EH (cell line): ENCODE data around the gene ACOXL.

Experiments used
- DNase-seq: peaks from one replicate; pipeline ENCODE4 v3.0.0-alpha.2; 2015; ENCODE audit warnings: low read depth

ACOXL gene

GRCh38 chr2:111116011-111116746 lies 383.8 kb downstream of the ACOXL start:
- DNase-seq = no peak

DNA sequence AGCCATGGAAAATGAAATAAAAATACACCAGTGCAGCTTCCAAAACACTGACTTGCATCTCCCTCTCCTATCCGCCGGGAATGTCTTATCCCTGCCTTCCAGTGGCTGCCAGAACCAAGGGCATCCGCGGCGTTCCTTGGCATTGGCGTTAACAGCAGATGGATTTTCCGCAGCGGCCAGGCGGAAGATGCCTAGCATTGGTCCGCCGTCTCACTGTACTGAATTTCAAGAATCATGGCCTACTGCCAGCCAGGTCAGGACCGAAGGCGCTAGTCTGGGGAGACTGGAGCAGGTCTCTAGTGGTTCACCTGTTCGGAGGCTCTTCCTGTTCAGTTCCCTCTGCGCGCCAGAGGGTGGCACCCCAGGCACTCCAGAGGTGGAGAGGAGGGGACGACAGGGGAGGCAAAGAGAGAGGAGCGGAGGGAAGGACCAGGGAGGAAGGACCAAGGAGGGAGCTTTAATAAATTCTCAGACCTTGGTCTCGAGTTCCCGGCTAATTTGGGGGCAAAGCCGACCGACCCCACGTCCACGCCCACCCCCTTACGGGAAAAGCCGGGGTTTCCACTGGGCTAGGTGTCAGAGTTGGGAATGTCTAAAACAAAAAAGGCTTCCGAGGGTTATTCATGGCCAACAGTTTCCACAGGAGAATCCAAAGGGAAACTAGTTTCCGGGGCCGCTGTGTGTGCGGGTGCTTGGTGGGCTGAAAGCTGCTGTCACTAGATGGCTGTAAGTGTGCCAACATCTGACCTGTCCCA lies 384.6 kb downstream of the ACOXL start:
- DNase-seq = peak; percentile 74

GRCh38 chr2:111117598-111118480 lies 385.5 kb downstream of the ACOXL start:
- peak; percentile 29 for DNase-seq

DNA sequence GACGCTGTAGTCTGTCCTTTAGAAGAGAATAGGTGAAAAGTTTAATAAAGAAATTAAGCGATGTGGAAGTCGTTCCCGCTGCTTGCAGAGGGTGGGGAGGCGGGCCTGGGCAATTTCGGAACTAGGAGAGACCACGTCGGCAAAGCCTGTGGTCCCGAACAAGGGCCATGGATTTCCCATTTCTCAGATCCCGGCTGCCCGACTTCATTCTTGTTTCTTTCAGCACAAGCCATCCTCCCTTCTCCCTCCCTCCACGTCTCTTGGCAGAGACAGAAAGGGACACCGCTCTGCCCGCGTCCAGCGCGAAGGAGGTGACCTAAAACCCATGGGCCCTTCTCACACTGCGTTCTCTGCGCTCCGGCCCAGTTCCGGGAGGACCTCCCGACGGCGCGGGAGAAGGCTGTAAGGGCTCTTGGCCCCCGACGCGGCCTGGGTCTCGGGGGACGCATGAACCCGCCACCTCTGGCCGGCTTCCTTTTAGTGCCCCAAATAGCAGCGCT lies 386.2 kb downstream of the ACOXL start:
- no peak for DNase-seq

- DNase-seq = no peak
These were observed 386.8 kb downstream of the ACOXL start for GRCh38 chr2:111118981-111119821.

DNA sequence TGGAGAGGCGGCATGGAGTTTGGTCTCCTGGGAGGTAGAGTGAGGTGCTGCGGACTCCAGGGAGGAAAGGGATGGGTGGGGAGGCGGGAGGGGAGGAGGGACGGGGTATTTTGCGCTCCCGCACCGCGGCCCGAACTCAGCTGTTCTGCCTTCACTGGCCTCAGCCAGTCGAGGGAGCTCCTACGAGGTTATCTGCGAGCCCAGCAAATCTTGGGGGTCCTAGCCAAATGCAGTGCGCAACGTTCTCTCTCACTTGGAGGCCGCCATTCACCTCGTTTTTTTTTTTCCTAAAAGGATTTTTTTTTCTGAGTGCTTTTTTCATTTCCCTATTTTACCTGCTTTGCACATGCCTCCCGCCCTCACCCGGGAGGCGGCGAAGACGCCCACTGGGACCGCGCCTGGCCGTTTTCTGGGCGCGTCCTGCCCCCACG lies 387.5 kb downstream of the ACOXL start:
- DNase-seq = no peak

- peak; percentile 90 for DNase-seq
These were observed 388.1 kb downstream of the ACOXL start, which contains the start of gene BCL2L11 for GRCh38 chr2:111120253-111121027. Gene BCL2L11, plus strand, starts transcription at chr2:111120914. Its CDS starts 2,832 bp downstream, at chr2:111123746.

DNA sequence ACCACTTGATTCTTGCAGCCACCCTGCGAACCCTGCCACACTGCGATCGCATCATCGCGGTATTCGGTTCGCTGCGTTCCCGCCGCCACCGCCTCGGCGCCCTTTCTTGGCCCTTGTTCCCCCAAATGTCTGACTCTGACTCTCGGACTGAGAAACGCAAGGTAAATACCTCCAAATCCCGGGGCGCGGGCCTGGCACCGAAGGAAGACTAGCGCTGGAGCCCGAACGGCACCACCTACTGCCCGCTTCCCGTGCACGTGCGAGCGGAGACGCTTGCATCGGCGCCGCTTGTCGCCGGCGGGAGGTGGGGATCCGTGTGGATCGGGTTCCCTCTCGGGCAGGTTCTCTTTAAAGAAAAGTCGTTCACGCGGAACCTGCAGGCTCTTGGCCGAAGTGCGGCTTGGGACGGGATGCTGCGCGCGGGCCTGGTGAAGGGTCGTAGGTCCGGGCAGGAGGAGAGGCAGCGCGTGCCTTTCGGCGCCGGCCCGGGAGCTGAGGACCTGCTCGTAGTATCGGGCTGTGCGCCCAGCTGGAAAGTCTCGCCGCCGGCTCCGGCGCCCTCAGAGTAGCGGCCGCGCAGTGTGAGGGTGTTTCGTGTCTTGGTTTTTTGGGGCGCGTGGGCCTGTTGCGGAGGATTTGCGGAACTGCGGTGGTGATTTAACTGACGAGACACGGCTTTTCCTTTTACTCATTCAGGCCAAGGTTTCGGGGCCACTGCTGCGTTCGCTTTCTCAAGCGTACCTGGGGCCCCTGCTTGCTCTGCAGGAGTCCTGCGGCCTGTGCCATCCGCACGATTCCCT lies 388.9 kb downstream of the ACOXL start:
- peak; percentile 45 for DNase-seq

DNA sequence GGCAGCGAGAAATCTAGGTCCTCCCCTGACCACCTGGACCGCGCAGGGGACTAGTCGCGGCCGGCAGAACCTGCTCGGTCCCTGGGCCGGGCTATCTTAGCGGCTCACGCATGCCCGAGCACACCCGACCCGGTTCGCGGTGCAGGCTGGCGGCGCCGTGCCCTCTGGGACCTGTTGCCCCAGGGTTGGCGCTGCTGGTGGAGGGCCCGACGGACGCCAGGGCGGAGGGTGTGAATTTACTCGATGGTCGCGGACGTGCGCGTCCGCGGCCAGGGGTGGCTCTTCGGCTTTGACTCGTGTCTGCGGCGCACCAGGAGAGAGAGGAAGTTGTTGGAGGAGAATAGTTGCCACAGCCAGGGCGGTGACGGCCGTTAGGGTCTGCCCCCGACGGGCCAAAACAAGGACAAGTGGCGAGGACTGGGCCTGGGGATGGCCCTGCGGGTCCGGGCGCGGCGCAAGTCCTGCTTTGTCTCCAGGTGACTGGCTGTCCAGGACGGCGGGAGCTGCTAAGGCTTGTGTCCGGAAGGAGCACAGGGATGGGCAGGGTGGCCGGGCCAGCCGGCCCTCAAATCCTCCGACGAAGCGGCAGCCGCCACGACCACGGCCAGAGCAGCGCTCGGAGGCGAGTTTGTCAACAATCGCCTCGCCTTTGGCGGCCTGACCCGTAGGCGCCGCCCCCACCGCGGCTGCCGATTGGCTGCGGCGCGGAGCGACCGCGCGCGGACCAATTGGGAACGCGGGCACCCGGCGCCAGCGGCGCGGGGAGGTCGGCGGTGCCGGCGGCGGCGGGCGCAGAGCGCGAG lies 389.7 kb downstream of the ACOXL start:
- peak; percentile 87 for DNase-seq

DNA sequence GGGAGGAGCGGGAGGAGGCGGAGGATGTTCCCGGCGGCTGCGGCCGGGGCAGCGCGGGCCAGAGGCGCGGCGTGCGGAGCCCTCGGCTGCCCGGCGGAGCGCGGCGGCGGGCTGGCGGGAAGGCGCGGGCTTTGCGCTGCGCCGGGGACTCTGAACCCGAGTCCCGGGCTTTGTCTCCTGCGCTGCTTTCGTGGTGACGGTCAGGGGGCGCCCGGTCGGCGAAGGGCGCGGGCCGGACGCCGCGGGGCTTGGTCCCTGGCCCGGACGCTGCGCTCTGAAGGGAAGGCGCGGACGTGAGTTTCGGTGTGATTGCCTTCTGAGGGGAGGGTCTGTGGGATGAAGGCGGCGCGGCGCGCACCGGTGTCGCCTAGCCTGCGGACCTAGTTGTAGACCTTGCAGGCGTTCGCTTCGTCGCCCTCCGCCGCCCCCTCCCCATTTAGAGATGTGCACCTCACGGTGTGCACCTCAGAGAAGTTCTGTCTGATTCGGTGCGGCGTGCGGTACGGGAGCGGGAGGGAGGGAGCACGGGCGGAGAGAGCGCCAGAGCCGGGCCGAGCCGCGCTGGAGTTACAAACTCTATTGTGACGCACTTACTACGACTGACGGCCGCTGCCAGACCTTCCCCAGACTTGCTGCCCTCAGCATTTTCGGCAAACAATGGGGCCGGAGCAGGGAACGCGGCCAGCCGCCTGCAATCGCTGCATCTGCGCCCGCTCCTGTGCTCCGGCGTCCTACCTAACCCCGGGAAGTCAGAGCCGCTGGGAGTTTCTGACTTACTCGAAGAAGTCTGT lies 390.5 kb downstream of the ACOXL start:
- peak; percentile 80 for DNase-seq

DNA sequence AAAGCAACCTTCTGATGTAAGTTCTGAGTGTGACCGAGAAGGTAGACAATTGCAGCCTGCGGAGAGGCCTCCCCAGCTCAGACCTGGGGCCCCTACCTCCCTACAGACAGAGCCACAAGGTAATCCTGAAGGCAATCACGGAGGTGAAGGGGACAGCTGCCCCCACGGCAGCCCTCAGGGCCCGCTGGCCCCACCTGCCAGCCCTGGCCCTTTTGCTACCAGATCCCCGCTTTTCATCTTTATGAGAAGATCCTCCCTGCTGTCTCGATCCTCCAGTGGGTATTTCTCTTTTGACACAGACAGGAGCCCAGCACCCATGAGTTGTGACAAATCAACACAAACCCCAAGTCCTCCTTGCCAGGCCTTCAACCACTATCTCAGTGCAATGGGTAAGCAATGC lies 391.4 kb downstream of the ACOXL start:
- DNase-seq = no peak

- no peak for DNase-seq
These were observed 394.2 kb downstream of the ACOXL start for GRCh38 chr2:111126581-111126980.

DNA sequence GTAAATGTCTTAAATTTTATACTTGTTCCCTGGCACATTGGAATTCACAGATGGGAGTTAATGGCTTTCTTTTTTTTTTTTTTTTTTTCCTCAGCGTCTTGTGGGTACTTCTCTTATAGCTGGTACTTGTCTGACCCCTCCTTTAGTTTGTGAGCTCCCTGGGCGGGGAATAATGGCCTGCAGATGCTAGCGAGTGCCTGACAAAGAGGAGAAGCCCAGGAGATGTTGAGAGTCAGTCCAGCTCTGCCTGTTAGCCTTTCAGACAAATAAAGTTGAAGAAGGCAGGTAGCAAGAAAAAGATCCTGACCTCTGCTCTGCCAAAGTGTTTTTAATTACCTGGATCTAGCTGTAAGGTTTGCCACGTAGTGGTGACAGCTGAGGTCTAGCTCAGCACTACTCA lies 395.0 kb downstream of the ACOXL start:
- no peak for DNase-seq

- DNase-seq = no peak
These were observed 395.7 kb downstream of the ACOXL start for GRCh38 chr2:111128096-111128495.

- DNase-seq = no peak
These were observed 401.2 kb downstream of the ACOXL start for GRCh38 chr2:111133603-111134002.

- no peak for DNase-seq
These were observed 401.7 kb downstream of the ACOXL start for GRCh38 chr2:111134055-111134454.

DNA sequence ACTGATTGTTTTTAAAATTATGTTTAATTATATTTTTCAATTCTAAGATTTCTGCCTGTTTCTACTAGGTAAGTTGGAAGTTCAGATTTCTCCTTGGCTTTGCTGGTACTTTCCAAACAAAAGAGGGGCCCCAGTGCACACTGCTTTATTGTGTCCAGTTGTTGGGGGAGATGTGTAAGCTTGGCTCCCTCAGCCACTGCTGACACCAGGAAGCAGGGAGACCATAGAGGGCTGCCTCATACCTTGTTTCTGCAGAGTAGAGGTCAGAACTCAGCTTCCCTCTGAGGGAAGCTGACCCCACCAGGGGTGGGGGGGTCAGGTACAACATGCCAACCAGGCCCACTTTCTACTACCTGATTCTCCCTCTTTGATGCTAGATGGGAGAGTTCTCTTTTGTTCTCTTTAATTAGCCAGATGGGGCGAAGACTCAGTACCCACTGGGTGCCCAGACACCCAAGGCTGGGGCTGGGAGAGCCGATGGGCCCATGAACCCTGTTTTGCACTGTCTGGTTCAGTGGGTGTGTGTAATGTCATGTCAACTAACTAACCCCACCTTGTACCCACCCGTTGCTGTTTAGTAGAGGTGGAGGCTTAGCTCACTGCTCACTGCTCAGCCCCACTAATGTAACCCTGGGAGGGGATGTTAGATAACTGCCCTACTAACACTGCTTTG lies 403.0 kb downstream of the ACOXL start:
- DNase-seq = no peak
